Neural progenitor cell (in vitro differentiated cells): ENCODE data around the gene ATP10A. TPM values are rescaled to one million over a fixed set of nuclear protein-coding genes. Genes with fewer than 3 reads are reported as not detected.

Source experiments
- DNase-seq: peaks from one replicate; pipeline ENCODE4 v3.0.0-alpha.2; 2016; ENCODE audit warnings: low spot score
- H2AFZ ChIP-seq: fragments of 200-600 bp; sonication (generic); replicated peaks from 2 replicates; pipeline ENCODE4 v1.6.1; 2016; ENCODE audit warnings: antibody characterized with exemption
- H3F3A ChIP-seq: fragments of 200-600 bp; sonication (generic); 2 replicates; pipeline ENCODE4 v1.6.1; 2016; ENCODE audit warnings: antibody characterized with exemption, low read depth
- H3K27ac ChIP-seq: fragments of 200-600 bp; sonication (generic); 2 replicates; pipeline ENCODE4 v1.5.1; 2016; ENCODE audit warnings: mild to moderate bottlenecking
- H3K27me3 ChIP-seq: fragments of 200-600 bp; sonication (generic); 2 replicates; pipeline ENCODE4 v1.6.1; 2016; ENCODE audit warnings: mild to moderate bottlenecking, moderate library complexity
- H3K36me3 ChIP-seq: fragments of 200-600 bp; sonication (generic); 2 replicates; pipeline ENCODE4 v1.5.1; 2016
- H3K4me1 ChIP-seq: fragments of 200-600 bp; sonication (generic); 2 replicates; pipeline ENCODE4 v1.6.1; 2016; ENCODE audit warnings: mixed run types
- H3K4me2 ChIP-seq: fragments of 200-600 bp; sonication (generic); 2 replicates; pipeline ENCODE4 v1.6.1; 2016
- H3K4me3 ChIP-seq: fragments of 200-600 bp; sonication (generic); 2 replicates; pipeline ENCODE4 v1.5.1; 2016
- H3K79me2 ChIP-seq: fragments of 200-600 bp; sonication (generic); 2 replicates; pipeline ENCODE4 v1.6.1; 2016; ENCODE audit warnings: low read depth
- H3K9ac ChIP-seq: fragments of 200-600 bp; sonication (generic); 2 replicates; pipeline ENCODE4 v1.6.1; 2016
- H3K9me3 ChIP-seq: fragments of 200-600 bp; sonication (generic); 2 replicates; pipeline ENCODE4 v1.5.1; 2016; ENCODE audit warnings: low read depth
- H4K20me1 ChIP-seq: fragments of 200-600 bp; sonication (generic); 2 replicates; pipeline ENCODE4 v1.6.1; 2016; ENCODE audit warnings: low read depth
- H3K27ac Mint-ChIP-seq: 3 replicates; pipeline ENCODE4 v1.8.0; 2021; ENCODE audit warnings: mixed read lengths
- H3K27me3 Mint-ChIP-seq: 2 replicates; pipeline ENCODE4 v1.8.0; 2022; ENCODE audit warnings: low read depth, mild to moderate bottlenecking, inconsistent platforms, moderate library complexity, mixed read lengths; ENCODE audit not compliant: insufficient read depth
- H3K36me3 Mint-ChIP-seq: 3 replicates; pipeline ENCODE4 v1.8.0; 2021; ENCODE audit warnings: mixed read lengths
- H3K4me1 Mint-ChIP-seq: 3 replicates; pipeline ENCODE4 v1.8.0; 2021; ENCODE audit warnings: mixed read lengths
- H3K4me3 Mint-ChIP-seq: 3 replicates; pipeline ENCODE4 v1.8.0; 2021; ENCODE audit warnings: mild to moderate bottlenecking, moderate library complexity, mixed read lengths
- H3K9me3 Mint-ChIP-seq: 3 replicates; pipeline ENCODE4 v1.8.0; 2020; ENCODE audit warnings: mixed read lengths
- EZH2 ChIP-seq: fragments of 200-600 bp; sonication (generic); IDR thresholded peaks from 2 replicates; pipeline ENCODE4 v1.6.1; 2017; ENCODE audit warnings: antibody characterized with exemption, mild to moderate bottlenecking, moderate library complexity
- EZH2phosphoT487 ChIP-seq: fragments of 200-600 bp; sonication (generic); IDR thresholded peaks from 2 replicates; pipeline ENCODE4 v1.6.1; 2017; ENCODE audit warnings: antibody characterized with exemption
- total RNA-seq: library from RNA; depleted of rRNA; stranded (reverse); fragments of >200 nt; gene quantifications from 2 replicates; pipeline ENCODE4 v1.2.3, GENCODE V29; 2015; ENCODE audit warnings: low replicate concordance
- TF ChIP-seq, protein P1 (sequence below): fragments of 200-600 bp; sonication (generic); IDR thresholded peaks from 2 replicates; pipeline ENCODE4 v1.5.1; 2017; ENCODE audit warnings: antibody characterized with exemption, mild to moderate bottlenecking

The ATP10A gene
- total RNA-seq, 1 donor from 2014 or later, result 0.32 TPM

- Histone ChIP-seq H3K36me3 (no peaks in the 10 kb centered on the region), H3F3A (no peaks in the 10 kb centered on the region), H3K4me1 (no peaks in the 10 kb centered on the region), H2AFZ (no peak overlapping the region), H3K27ac (no peak overlapping the region), H3K4me2 (no peak overlapping the region), H3K9ac (no peak overlapping the region), H3K9me3 (no peaks in the 10 kb centered on the region), H3K79me2 (no peaks in the 10 kb centered on the region), H3K4me3 (no peak overlapping the region), H4K20me1 (no peaks in the 10 kb centered on the region), H3K27me3 (no peaks in the 10 kb centered on the region)
- TF ChIP-seq EZH2 (no peak), EZH2phosphoT487 (no peak)
- TF ChIP-seq, protein P1, sequence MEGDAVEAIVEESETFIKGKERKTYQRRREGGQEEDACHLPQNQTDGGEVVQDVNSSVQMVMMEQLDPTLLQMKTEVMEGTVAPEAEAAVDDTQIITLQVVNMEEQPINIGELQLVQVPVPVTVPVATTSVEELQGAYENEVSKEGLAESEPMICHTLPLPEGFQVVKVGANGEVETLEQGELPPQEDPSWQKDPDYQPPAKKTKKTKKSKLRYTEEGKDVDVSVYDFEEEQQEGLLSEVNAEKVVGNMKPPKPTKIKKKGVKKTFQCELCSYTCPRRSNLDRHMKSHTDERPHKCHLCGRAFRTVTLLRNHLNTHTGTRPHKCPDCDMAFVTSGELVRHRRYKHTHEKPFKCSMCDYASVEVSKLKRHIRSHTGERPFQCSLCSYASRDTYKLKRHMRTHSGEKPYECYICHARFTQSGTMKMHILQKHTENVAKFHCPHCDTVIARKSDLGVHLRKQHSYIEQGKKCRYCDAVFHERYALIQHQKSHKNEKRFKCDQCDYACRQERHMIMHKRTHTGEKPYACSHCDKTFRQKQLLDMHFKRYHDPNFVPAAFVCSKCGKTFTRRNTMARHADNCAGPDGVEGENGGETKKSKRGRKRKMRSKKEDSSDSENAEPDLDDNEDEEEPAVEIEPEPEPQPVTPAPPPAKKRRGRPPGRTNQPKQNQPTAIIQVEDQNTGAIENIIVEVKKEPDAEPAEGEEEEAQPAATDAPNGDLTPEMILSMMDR, result no peak
- H3K9me3 Mint-ChIP-seq, result peaks cover 11% of the 10 kb centered on the region
- peaks cover 7% of the 10 kb centered on the region for H3K27me3 Mint-ChIP-seq
- H3K4me1 Mint-ChIP-seq, result peaks cover 28% of the 10 kb centered on the region
- H3K36me3 Mint-ChIP-seq, result no peaks in the 10 kb centered on the region
- no peak overlapping the region for H3K4me3 Mint-ChIP-seq
- DNase-seq, result no peak
- no peak overlapping the region for H3K27ac Mint-ChIP-seq
These were observed 175.9 kb downstream of the ATP10A start for GRCh38 chr15:25687276-25687675.

GRCh38 chr15:25686780-25687179, 176.3 kb downstream of the ATP10A start:
- Histone ChIP-seq H4K20me1 (no peaks in the 10 kb centered on the region), H2AFZ (no peak overlapping the region), H3K36me3 (no peaks in the 10 kb centered on the region), H3K4me1 (no peaks in the 10 kb centered on the region), H3K4me2 (no peak overlapping the region), H3K79me2 (no peaks in the 10 kb centered on the region), H3K27me3 (no peaks in the 10 kb centered on the region), H3F3A (no peaks in the 10 kb centered on the region), H3K9me3 (no peaks in the 10 kb centered on the region), H3K27ac (no peak overlapping the region), H3K9ac (no peak overlapping the region), H3K4me3 (no peak overlapping the region)
- no peak for DNase-seq
- no peak overlapping the region for H3K27ac Mint-ChIP-seq
- H3K36me3 Mint-ChIP-seq, result peaks cover 2% of the 10 kb centered on the region
- TF ChIP-seq, protein P1, result no peak
- TF ChIP-seq EZH2, result no peak
- TF ChIP-seq EZH2phosphoT487, result no peak
- peaks cover 29% of the 10 kb centered on the region for H3K4me1 Mint-ChIP-seq
- H3K4me3 Mint-ChIP-seq, result no peak overlapping the region
- H3K9me3 Mint-ChIP-seq, result peaks cover 13% of the 10 kb centered on the region
- peaks cover 9% of the 10 kb centered on the region for H3K27me3 Mint-ChIP-seq

DNA sequence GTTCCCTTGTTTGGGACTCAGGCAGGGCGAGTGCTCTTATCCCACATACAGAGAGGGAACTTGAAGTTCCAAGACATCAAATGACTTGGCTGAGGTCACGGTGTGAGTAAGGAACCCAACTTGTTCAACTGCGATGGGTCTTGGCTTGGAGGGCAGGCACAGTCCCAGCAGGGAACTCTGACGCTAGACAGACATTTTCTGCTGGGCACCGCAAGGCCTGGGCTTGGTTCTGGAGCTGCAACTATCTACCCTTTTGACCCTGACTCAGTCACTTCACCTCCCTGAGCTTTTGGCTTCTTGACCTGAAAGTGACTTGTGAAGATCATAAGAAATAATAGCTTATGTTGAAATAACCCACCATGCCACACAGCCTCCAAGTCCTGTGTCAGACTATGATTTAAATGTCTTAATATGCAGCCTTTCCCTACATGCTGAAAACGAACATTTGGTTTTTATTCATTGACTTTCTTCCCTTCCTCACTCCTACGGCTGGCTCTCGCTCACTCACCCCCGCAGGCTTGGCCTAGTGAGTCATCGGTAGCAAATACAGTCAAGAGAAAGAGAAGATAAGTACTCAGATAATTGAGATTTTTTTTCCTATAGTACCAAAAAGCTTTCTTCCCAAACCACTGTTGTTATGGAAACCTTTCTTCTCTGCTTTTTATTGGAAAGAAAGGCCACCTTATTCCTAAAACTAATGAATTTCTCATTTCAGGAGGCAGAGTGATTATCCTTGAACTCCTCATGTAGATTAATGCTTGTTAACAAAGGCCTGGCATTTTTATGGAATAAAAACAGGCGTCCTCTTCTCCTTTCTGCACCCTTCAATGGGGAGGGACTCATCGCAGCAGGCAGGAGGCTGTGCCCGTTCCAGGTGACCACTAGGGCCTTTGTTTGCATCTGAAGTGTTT, 178.4 kb downstream of the ATP10A start:
- TF ChIP-seq, protein P1, result no peak
- no peaks in the 10 kb centered on the region for H3K4me1 ChIP-seq
- no peak overlapping the region for H3K4me3 ChIP-seq
- peaks cover 25% of the 10 kb centered on the region for H3K4me1 Mint-ChIP-seq
- no peaks in the 10 kb centered on the region for H3K36me3 ChIP-seq
- no peaks in the 10 kb centered on the region for H3F3A ChIP-seq
- H3K9me3 Mint-ChIP-seq, result peaks cover 19% of the 10 kb centered on the region
- H2AFZ ChIP-seq, result no peak overlapping the region
- no peak overlapping the region for H3K4me3 Mint-ChIP-seq
- H3K27me3 Mint-ChIP-seq, result peaks cover 9% of the 10 kb centered on the region
- no peak for DNase-seq
- no peaks in the 10 kb centered on the region for H4K20me1 ChIP-seq
- no peak overlapping the region for H3K4me2 ChIP-seq
- H3K27me3 ChIP-seq, result no peaks in the 10 kb centered on the region
- H3K9me3 ChIP-seq, result no peaks in the 10 kb centered on the region
- H3K27ac ChIP-seq, result no peak overlapping the region
- H3K27ac Mint-ChIP-seq, result peak overlapping the region; percentile 53
- peaks cover 7% of the 10 kb centered on the region for H3K36me3 Mint-ChIP-seq
- H3K79me2 ChIP-seq, result no peaks in the 10 kb centered on the region
- H3K9ac ChIP-seq, result no peak overlapping the region
